CD4-positive, alpha-beta T cell treated with Interleukin-6 at 100 ng/mL for 8 hours (primary cell): ENCODE data around the gene MFRP.

Source experiments
- DNase-seq: peaks from one replicate; pipeline ENCODE4 v3.0.0-alpha.2; 2020; ENCODE audit warnings: mixed read lengths, low spot score

MFRP gene

DNA sequence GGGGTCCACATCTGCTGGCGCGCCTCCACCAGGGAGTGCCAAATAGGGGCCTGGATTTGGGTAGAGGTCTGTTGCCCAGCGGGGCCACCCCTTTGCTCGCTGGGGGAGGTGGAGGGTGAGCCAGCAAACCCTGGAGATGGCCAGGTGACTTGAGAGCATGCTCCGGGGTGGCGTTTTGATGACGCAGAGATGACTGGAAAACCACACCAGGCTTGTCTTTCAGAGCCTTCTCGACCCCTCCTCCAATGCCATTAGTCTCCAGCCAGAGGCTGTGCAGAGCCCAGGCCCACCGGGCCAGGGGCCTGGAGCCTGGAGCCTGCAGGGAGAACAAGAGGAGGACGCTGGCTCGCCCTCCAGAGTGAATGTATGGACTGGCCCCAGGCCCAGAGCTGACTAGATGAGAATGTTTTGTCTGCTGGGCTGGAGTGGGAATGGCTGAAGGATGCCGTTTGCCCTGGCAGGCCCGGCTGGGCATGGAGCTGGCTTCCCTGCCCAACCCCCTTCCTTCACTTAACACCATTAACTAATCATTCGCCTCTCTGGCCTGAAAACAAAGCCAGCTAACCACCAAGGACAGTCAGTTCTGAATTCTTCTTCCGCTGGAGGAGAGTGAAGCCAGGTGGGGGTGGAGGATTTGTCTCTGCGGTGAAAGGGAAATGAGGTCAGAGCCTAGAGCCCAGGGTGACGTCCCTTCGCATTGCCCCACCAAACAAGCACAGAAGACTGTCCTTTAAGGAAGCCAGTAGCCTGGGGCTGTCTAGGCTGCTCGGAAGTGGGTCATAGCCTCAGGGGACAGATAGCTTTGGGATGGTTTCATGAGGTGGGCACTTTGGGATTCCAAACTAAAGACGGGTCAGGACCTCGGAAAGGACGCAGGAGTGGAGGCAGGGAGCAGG lies 28.0 kb downstream of the MFRP start:
- no peak for DNase-seq

DNA sequence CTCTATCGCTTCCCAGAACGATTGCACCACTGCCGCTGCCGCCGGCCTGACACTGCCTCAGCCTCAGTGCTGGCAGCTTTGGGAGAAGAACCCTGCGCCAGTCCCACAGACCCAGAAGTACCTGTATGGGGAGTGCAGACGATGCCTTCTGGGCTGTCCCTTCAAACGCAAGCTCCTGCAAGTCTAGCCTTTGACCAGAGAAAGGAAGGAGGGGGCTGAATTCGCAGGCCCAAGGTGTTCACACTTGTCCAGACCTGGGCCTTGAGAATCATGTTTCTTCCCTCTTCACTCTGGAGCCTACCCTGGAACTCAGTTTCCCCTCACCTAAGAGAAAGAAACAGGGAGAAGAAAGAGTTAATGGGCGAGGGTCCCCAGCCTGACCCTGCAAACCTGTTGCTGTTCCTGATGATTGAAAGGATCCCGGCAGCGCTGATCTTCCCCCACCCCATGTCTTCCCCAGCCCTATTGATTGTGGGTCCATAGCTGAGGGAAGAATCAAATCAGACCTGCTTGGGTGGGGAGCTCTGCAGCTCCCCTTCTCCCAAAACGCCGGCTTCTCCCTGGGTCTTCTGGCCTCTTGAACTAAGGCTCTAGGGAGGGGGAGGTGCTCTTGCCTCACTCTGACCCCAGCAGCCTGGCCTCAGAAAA lies 28.8 kb downstream of the MFRP start:
- no peak for DNase-seq

DNA sequence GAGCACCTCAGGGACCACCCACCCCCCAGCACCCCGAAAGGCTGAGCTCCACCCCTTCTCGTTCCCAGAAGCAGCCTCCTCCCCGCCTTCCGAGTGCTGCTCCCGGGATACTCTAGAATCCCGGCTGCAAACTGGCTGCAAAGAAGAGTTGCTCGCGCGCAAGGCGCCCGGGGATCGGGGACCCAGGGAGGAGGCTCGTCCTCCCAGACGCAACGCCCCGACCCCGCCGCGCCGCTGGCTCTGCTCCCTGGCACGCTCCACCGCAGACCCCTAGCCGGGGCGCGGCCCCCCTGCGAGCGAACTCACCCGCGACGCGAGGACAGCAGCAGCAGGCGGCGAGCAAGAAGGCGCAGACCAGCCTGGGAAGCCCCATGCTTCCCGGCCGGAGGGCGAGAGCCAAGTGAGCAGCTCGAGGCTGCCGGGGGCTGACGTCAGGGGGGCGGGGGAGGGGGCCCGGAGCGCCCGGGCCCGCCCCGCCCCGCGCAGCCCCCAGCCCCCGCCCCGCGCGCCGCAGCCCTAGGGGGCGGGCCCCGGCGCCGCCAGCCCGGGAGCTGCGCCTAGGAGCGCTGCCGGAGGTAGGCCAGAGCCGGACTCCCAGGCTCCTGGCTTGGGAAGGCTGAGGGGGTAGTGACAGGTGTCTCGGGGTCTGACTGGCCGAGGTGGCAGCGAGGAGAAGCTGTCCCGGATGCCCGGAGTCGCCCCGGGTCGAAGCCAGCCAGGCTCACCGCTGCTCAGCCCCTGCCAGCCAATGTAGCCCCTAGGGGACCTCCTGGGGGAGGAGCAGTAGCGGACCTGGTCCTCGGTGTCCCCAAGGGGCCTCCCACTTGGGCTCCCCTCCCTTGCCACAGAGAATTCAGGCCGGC lies 29.5 kb downstream of the MFRP start, which contains the start of gene MCAM:
Gene MCAM (minus strand): TSS at position 402 of the 863 bp plus-strand sequence. CDS start 29 bp downstream, at position 373.
- DNase-seq: no peak

DNA sequence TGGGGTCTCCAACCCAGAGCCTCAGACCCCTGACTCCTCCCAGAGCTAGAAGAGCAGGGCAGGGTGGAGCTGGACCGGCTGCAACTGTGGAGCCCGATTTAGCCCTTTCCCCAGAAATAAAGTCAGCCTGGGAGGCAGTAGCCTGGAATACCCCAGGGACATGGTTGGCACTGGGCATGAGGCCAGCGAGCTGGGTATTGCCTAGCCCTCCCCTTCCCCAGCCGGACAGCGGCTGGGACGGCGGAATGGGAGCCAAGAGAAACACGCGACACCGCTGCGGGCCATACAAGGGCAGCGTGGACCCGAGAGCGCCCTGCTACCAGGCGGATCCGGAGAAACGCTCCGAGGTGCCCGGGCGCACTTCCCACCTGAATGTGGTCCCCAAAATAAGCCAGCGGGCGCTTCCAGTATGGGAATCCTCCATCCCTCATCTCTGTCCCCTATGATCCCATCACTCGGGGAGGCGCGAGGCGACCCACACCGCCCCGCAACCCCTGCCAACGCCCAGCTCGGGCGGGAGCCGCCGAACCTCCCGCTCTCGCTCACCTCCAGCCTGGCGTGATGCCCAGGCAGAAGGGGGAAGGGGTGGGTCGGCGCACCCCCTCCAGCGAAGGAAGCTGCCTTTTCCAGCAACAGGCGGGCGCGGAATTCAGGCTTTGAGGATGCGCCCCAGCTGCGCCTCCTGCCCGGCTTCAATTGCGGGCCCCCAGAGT lies 30.3 kb downstream of the MFRP start:
- DNase-seq: no peak

GRCh38 chr11:119315131-119316015 lies 31.1 kb downstream of the MFRP start:
- DNase-seq: peak; percentile 45

- DNase-seq: no peak
Measured at GRCh38 chr11:119314726-119315125, 31.8 kb downstream of the MFRP start.

- DNase-seq: no peak
Measured at GRCh38 chr11:119310682-119311052, 35.8 kb downstream of the MFRP start.

DNA sequence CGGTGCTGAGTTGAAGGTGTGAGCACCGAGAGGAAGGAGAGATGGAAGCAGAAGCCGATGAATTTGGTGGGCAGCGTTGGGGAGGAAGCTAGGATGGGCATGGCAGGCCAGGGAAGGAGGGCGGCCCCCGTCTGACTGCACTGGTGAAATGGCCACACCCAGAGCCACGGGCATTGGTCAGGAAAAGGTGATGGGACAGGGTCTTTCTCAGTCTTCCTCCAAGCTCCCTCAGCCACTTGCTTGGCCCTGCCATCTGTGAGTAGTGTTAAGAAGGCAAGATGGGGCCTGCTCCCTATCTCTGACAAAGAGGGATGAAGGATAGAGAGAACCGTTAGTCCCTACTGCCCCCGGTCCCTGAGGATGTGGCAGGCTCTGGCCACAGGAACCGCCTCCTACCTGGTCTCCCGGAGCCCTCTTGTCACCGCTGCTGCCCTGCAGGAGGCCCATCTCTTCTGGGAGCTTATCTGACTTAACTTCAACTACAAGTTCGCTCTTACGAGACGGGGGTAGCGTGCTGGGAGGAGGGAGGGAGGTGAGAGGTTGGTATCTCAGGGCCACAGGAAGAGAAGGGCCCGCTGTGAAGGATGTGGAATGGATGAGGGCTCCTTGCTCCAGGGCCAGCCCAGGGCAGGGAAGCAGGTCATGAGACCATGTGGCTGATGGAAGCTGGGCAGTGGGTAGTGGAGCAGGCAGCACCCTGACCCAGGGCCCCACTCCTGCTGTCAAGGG lies 36.4 kb downstream of the MFRP start:
- DNase-seq: no peak

GRCh38 chr11:119309411-119309810 lies 37.1 kb downstream of the MFRP start:
- DNase-seq: no peak

DNA sequence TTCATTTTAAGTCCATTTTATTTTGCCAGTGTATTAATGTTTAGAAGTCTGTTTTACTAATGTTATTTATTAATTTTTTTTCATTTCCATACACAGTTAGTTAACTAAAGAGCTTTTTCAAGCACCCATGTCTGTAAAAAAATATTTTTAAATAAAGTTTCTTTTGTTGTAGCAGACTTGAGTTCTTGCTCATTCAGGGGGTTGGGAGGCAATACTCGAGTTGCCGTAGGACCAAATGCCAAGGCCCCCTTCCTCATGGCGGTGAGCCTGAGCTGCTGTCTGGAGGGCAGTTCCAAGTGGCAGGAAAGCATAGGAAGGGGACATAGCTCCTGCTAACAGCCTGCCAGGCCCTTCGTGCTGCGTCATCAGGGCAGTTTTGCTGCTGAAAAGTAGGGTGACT lies 38.5 kb downstream of the MFRP start:
- DNase-seq: no peak

DNA sequence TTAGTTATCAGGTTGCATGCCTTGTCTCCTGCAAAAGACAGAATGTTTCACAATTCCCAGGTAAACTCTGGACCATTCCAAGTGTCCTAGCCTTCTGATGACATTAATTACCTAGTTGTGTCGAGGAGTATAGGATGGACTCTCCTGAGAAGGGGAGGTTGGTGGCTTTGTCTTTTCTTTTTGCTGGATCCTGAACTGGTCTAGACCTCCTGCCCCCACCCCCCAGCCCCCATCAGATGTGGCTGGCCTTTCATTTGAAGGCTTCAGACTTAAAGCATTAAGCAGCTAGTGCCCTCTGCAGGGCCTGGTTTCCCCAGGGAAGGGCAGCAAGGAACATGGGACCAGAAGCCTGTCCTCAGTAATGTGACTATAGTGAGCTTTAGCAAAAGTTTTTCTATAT lies 39.3 kb downstream of the MFRP start:
- DNase-seq: no peak

DNA sequence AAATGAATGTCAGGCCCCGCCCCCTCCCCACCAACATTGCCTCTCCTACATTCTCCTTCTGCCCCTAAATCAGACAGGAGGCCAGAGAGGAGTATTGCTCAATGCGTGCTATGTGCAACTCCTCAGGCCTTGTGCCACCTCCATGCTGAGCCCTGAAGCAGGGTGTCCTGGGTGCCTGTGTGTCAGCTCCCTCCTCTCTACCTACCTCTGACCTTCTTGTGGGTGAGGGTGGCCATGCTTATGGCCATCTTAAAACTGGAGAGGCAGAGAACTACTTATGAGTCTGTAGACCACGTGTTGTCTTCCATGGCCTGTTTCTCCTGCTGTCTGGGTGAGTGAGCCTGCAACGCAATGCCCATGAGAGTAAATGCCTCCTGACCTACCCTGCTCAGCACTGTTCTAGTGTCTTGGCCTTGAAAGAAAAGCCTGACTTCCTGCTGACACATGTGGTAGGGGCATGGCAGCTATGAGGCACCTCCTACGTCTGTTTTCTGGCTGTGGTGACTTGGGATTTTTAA lies 40.1 kb downstream of the MFRP start:
- peak; percentile 44 for DNase-seq

DNA sequence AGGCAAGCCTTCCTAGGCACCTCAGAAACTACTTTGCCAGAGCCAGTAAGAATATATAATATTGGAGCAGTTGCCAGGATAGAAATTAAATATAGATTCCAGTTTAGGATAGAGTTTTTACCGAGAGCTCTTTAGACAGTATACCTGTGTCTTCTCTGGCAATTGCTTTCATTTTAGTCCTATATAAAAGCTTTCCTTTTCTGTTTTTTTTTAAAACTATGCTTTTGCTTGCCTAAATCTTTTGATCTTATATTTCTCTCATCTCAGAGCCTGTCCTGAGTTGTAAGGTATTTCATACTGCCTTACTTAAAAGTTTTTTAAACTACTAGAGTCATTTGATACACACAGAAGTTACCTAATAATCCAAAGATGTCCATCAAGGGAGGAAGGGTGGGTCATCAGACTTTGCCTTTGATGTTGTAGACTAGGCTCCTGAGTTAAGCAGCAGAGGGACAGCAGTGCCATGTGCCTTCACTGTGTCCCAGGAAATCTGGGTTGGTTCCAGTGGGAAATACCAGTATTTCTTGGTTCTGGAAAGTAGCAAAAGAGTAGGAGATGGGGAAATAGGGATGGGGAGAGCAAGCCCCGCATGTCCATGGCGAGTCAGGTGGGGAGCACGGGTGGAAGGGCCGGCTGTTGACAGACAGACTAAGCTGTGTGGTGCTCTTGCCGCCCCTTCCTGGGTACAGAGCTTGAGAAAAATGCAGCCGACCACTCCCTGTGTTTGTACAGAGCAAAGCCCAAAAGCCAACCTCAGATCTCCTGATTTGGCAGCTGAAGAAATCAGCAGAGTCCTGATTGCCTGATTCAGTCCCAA lies 40.7 kb downstream of the MFRP start:
- no peak for DNase-seq

DNA sequence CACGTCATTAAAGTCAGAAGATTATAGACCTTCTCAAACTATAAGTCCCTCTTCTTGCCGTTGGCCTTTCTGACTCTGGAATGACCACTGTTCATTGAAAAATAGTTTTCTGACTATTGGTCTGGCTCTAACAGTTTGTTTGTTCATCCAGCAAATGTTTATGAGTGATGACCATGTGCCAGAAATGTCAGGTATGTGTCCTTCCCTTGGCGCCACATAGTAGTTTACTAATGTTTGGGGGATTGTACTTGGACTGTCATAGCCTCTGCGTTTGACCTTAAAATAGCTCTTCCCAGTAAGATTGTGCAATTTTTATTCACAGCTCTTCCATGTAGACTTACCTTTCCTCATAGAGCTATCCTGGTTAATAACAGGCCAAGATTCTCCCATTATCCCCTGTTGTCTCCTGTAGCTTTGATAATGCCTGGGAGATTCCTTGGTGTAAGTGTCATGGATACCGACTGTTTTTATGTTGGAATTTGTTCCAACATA lies 43.2 kb downstream of the MFRP start:
- no peak for DNase-seq

DNA sequence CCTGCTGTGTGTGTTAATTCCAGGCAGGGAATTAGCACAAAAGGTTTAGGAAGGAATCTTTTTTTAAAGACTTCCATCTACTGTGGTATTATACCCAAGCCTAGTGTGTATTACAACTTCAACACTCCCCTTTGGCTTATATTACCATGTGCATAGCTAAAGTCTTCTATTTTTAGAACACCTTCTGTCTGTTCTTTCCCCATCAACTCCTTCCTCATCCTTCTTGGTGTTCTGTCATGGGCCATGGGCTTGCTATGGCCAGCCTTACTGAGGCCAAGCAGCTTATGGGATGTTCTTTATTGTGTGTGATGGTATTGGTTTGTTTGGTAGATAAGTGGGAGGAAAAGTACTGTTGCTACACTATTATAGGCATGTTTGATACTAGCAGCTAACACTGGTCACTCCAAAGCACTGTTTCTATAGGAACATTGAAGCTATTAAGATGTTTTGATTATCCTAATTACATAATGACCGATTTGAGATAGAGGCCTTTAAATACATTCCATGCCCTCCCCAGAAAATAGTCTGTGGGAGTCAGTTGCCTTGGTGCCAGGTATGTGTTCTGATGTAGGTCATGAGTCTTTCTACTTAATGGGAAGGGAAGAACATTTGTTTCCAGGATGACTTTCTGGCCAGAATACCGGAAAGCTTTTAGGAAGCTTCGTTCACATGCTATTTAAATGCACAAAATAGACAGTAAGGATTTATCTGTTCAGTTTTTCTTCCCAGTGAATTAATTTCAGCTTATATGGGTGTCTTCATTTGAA lies 46.1 kb downstream of the MFRP start:
- no peak for DNase-seq

DNA sequence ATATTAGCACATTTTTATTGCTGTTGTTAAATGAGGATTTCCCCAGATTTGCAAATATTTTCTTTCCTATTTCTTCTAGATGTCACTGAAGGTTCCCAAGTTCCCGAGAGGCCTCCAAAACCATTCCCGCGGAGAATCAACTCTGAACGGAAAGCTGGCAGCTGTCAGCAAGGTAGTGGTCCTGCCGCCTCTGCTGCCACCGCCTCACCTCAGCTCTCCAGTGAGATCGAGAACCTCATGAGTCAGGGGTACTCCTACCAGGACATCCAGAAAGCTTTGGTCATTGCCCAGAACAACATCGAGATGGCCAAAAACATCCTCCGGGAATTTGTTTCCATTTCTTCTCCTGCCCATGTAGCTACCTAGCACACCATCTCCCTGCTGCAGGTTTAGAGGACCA lies 47.1 kb downstream of the MFRP start:
- no peak for DNase-seq

DNA sequence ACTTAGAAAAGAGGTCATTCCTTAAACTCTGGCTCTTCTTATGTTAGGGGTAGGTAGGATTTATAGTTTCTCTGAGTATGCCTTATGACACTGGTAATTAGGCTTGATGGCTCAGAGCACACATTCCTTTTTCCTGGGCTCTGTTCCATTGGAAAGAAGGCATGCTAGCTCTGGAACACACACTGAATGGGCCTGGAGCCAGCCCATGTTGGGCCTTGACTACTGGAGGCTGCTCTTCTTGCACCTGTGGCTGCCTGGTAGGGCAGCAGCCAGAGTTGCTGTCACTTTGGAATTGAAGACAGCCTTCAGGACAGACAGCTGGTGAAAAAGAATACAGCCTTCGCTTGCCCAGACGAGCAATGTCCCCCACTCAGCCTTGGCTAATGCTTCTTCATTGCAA lies 47.8 kb downstream of the MFRP start:
- no peak for DNase-seq

DNA sequence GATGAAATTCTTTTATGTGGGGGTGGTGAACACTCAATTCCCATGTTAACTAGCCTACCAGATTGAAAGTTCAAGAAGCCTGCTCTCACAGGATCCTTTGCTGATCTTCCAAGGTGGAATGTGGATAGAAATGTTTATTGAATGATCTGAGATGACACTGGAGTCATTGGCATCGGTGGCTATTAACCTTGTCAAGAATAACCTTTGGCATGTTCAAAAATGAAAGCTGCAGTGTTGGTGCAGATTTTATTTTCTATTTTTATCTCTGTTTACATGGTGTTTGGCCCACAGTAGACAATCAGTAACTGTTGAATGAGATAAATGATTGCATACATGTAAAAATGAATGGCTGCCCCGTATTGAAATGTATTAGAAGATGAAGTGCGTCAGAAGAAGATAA lies 48.6 kb downstream of the MFRP start:
- no peak for DNase-seq
